Measurements from ENCODE around the gene GSTO1. TPM values are rescaled to one million over a fixed set of nuclear protein-coding genes. Genes with fewer than 3 reads are reported as not detected.

GSTO1 gene
- total RNA-seq, 1 experiment from 2014 or later, result 126 TPM

GRCh38 chr10:104223304-104223703 is 31.4 kb upstream of the GSTO1 start:
- ChIA-PET CTCF (no interaction called here), POLR2A (ENCODE audit: low non-redundant PET) (no interaction called here)
- no peak for DNase-seq (ENCODE audit: low spot score)
- intact Hi-C loops (cut with micrococcal nuclease; ENCODE audit: unreplicated experiment), result no loop called here
- H3K27me3 ChIP-seq (replicated peaks; ENCODE audit: insufficient read depth, low read depth, low read length, poor library complexity), result peaks cover 29% of the 10 kb centered on the region
- no TSS peak for BruUV-seq (replicated peaks)
- no peak for TF ChIP-seq EZH2 (IDR thresholded peaks at IDR 0.05; ENCODE audit: borderline replicate concordance, low read depth, low read length, poor library complexity, severe bottlenecking)
- no peaks in the 10 kb centered on the region for H3K36me3 ChIP-seq (ENCODE audit: insufficient read depth, low read length, poor library complexity, severe bottlenecking)
- no peaks in the 10 kb centered on the region for H3K4me1 ChIP-seq (ENCODE audit: insufficient read depth, low read length, poor library complexity, severe bottlenecking)
- no peaks in the 10 kb centered on the region for H3K9me3 ChIP-seq (ENCODE audit: low read depth, low read length, poor library complexity, severe bottlenecking)
- H3K4me3 ChIP-seq (ENCODE audit: low read depth, low read length, poor library complexity, severe bottlenecking), result no peak overlapping the region
- no peak overlapping the region for H3K27ac ChIP-seq (ENCODE audit: low read depth, low read length, poor library complexity, severe bottlenecking)

- no peak for TF ChIP-seq CTCF (conservative IDR thresholded peaks at IDR 0.05; ENCODE audit: low read depth, low read length)
- TF ChIP-seq EZH2 (IDR thresholded peaks at IDR 0.05; ENCODE audit: borderline replicate concordance, low read depth, low read length, poor library complexity, severe bottlenecking), result no peak
- H3K4me3 ChIP-seq (ENCODE audit: low read depth, low read length, poor library complexity, severe bottlenecking), result no peak overlapping the region
- H3K36me3 ChIP-seq (ENCODE audit: insufficient read depth, low read length, poor library complexity, severe bottlenecking), result no peaks in the 10 kb centered on the region
- intact Hi-C loops (cut with micrococcal nuclease; ENCODE audit: unreplicated experiment), result no loop called here
- ChIA-PET POLR2A (ENCODE audit: low non-redundant PET) (no interaction called here), CTCF (interaction anchor here (0.7 kb wide), 1 partner anchor 25 kb away, joined by 3 read pairs; no protein-coding TSS in a partner anchor)
- peaks cover 6% of the 10 kb centered on the region for H3K4me1 ChIP-seq (ENCODE audit: insufficient read depth, low read length, poor library complexity, severe bottlenecking)
- DNase-seq (ENCODE audit: low spot score), result no peak
- H3K27me3 ChIP-seq (replicated peaks; ENCODE audit: insufficient read depth, low read depth, low read length, poor library complexity), result peaks cover 11% of the 10 kb centered on the region
- H3K9me3 ChIP-seq (ENCODE audit: low read depth, low read length, poor library complexity, severe bottlenecking), result no peaks in the 10 kb centered on the region
- no TSS peak for BruUV-seq (replicated peaks)
- H3K27ac ChIP-seq (ENCODE audit: low read depth, low read length, poor library complexity, severe bottlenecking), result no peak overlapping the region
Observed at GRCh38 chr10:104230490-104230889, 24.2 kb upstream of the GSTO1 start.

GRCh38 chr10:104231784-104232612 is 22.7 kb upstream of the GSTO1 start, which contains the start of gene CFAP43:
TSS of gene CFAP43 (minus strand) at chr10:104232364. CDS start at chr10:104232246, 118 bp downstream.
- DNase-seq (ENCODE audit: low spot score), result peak; percentile 98
- TF ChIP-seq CTCF (conservative IDR thresholded peaks at IDR 0.05; ENCODE audit: low read depth, low read length) (no peak), EZH2 (IDR thresholded peaks at IDR 0.05; ENCODE audit: borderline replicate concordance, low read depth, low read length, poor library complexity, severe bottlenecking) (no peak)
- peaks cover 6% of the 10 kb centered on the region for H3K27me3 ChIP-seq (replicated peaks; ENCODE audit: insufficient read depth, low read depth, low read length, poor library complexity)
- no TSS peak for BruUV-seq (replicated peaks)
- ChIA-PET CTCF (no interaction called here), POLR2A (ENCODE audit: low non-redundant PET) (interaction anchor here (0.5 kb wide), 1 partner anchor 315 kb away, joined by 15 read pairs; no protein-coding TSS in a partner anchor)
- H3K36me3 ChIP-seq (ENCODE audit: insufficient read depth, low read length, poor library complexity, severe bottlenecking), result no peaks in the 10 kb centered on the region
- H3K27ac ChIP-seq (ENCODE audit: low read depth, low read length, poor library complexity, severe bottlenecking), result peak within 1 kb of the TSS; percentile 45
- H3K4me1 ChIP-seq (ENCODE audit: insufficient read depth, low read length, poor library complexity, severe bottlenecking), result peaks cover 6% of the 10 kb centered on the region
- no peaks in the 10 kb centered on the region for H3K9me3 ChIP-seq (ENCODE audit: low read depth, low read length, poor library complexity, severe bottlenecking)
- intact Hi-C loops (cut with micrococcal nuclease; ENCODE audit: unreplicated experiment), result no loop called here
- H3K4me3 ChIP-seq (ENCODE audit: low read depth, low read length, poor library complexity, severe bottlenecking), result peak within 1 kb of the TSS; percentile 70
